Osteoblast (primary cell): Measurements from ENCODE around the gene MAST3. TPM values are rescaled to one million over a fixed set of nuclear protein-coding genes. Genes with fewer than 3 reads are reported as not detected.

Experiments
- DNase-seq: peaks from one replicate; pipeline ENCODE4 v3.0.0; 2011; ENCODE audit warnings: low spot score, mixed read lengths; ENCODE audit not compliant: insufficient read length; ENCODE audit errors: missing footprints
- H2AFZ ChIP-seq: 2 replicates; pipeline ENCODE4 v1.6.0; 2011; ENCODE audit warnings: mild to moderate bottlenecking, low read length
- H3K27ac ChIP-seq: 2 replicates; pipeline ENCODE4 v1.5.1; 2011; ENCODE audit warnings: mild to moderate bottlenecking, low read depth, low read length, moderate library complexity
- H3K27me3 ChIP-seq: 2 replicates; pipeline ENCODE4 v1.6.0; 2012; ENCODE audit warnings: mild to moderate bottlenecking, control low read depth, inconsistent platforms, low read length, moderate library complexity; ENCODE audit not compliant: insufficient read depth
- H3K36me3 ChIP-seq: 2 replicates; pipeline ENCODE4 v1.5.1; 2011; ENCODE audit warnings: mild to moderate bottlenecking, low read length, control low read depth, moderate library complexity; ENCODE audit not compliant: insufficient read depth
- H3K4me1 ChIP-seq: 2 replicates; pipeline ENCODE4 v1.5.1; 2011; ENCODE audit warnings: mild to moderate bottlenecking, low read length, control low read depth, moderate library complexity; ENCODE audit not compliant: insufficient read depth
- H3K4me2 ChIP-seq: 2 replicates; pipeline ENCODE4 v1.6.0; 2011; ENCODE audit warnings: mild to moderate bottlenecking, low read length; ENCODE audit not compliant: insufficient read depth
- H3K4me3 ChIP-seq: fragments of 200-600 bp; sonication (generic); 3 replicates; pipeline ENCODE4 v1.5.1; 2012; ENCODE audit warnings: mild to moderate bottlenecking, low read length, inconsistent platforms; ENCODE audit not compliant: insufficient read depth
- H3K79me2 ChIP-seq: 2 replicates; pipeline ENCODE4 v1.6.0; 2012; ENCODE audit warnings: mild to moderate bottlenecking, low read length, control low read depth, inconsistent platforms; ENCODE audit not compliant: insufficient read depth
- H3K9me3 ChIP-seq: 2 replicates; pipeline ENCODE4 v1.5.1; 2011; ENCODE audit warnings: low read depth, low read length, control low read depth
- H4K20me1 ChIP-seq: 2 replicates; pipeline ENCODE4 v1.6.0; 2012; ENCODE audit warnings: mild to moderate bottlenecking, low read length, control low read depth; ENCODE audit not compliant: insufficient read depth
- CTCF ChIP-seq: IDR thresholded peaks from 2 replicates; pipeline ENCODE4 v1.5.1; 2011; ENCODE audit warnings: mild to moderate bottlenecking, low read depth, low read length, moderate library complexity; ENCODE audit errors: extremely low read depth
- total RNA-seq: library from RNA; depleted of rRNA; stranded (reverse); fragments of >200 nt; gene quantifications from 2 replicates; pipeline ENCODE4 v1.2.3, GENCODE V29; 2012

MAST3 gene
- total RNA-seq, 1 donor, result 5.4 TPM

GRCh38 chr19:18165794-18166544, 68.4 kb downstream of the MAST3 start:
- peaks cover 57% of the 10 kb centered on the region for H3K36me3 ChIP-seq
- no peak overlapping the region for H3K4me3 ChIP-seq
- H3K79me2 ChIP-seq, result no peaks in the 10 kb centered on the region
- H3K27me3 ChIP-seq, result no peaks in the 10 kb centered on the region
- peak; percentile 77 for DNase-seq
- H2AFZ ChIP-seq, result no peak overlapping the region
- no peak overlapping the region for H3K27ac ChIP-seq
- no peaks in the 10 kb centered on the region for H3K9me3 ChIP-seq
- H3K4me2 ChIP-seq, result no peak overlapping the region
- peaks cover 4% of the 10 kb centered on the region for H4K20me1 ChIP-seq
- peaks cover 12% of the 10 kb centered on the region for H3K4me1 ChIP-seq
- no peak for TF ChIP-seq CTCF

GRCh38 chr19:18167011-18167410, 69.4 kb downstream of the MAST3 start:
- H3K4me3 ChIP-seq, result no peak overlapping the region
- no peaks in the 10 kb centered on the region for H3K9me3 ChIP-seq
- no peaks in the 10 kb centered on the region for H3K79me2 ChIP-seq
- no peak overlapping the region for H3K4me2 ChIP-seq
- peaks cover 56% of the 10 kb centered on the region for H3K36me3 ChIP-seq
- no peak overlapping the region for H2AFZ ChIP-seq
- no peak for TF ChIP-seq CTCF
- no peak for DNase-seq
- H3K27ac ChIP-seq, result no peak overlapping the region
- peaks cover 7% of the 10 kb centered on the region for H3K4me1 ChIP-seq
- no peaks in the 10 kb centered on the region for H3K27me3 ChIP-seq
- H4K20me1 ChIP-seq, result no peaks in the 10 kb centered on the region

- peak; percentile 99 for DNase-seq
- TF ChIP-seq CTCF, result peak; percentile 71
- Histone ChIP-seq H3K79me2 (no peaks in the 10 kb centered on the region), H4K20me1 (no peaks in the 10 kb centered on the region), H3K9me3 (no peaks in the 10 kb centered on the region), H3K4me3 (no peak overlapping the region), H3K36me3 (peaks cover 47% of the 10 kb centered on the region), H3K27ac (no peak overlapping the region), H2AFZ (no peak overlapping the region), H3K27me3 (no peaks in the 10 kb centered on the region), H3K4me1 (peaks cover 13% of the 10 kb centered on the region), H3K4me2 (no peak overlapping the region)
These were observed 70.5 kb downstream of the MAST3 start for GRCh38 chr19:18167975-18168645.

- H3K4me1 ChIP-seq, result peaks cover 18% of the 10 kb centered on the region
- no peak for TF ChIP-seq CTCF
- H3K9me3 ChIP-seq, result no peaks in the 10 kb centered on the region
- H3K36me3 ChIP-seq, result peaks cover 42% of the 10 kb centered on the region
- no peaks in the 10 kb centered on the region for H4K20me1 ChIP-seq
- no peak overlapping the region for H3K4me2 ChIP-seq
- no peaks in the 10 kb centered on the region for H3K79me2 ChIP-seq
- no peaks in the 10 kb centered on the region for H3K27me3 ChIP-seq
- H3K27ac ChIP-seq, result no peak overlapping the region
- peak; percentile 71 for DNase-seq
- no peak overlapping the region for H2AFZ ChIP-seq
- H3K4me3 ChIP-seq, result no peak overlapping the region
These were observed 71.2 kb downstream of the MAST3 start for GRCh38 chr19:18168673-18169381.
